Daoy (cell line): Measurements from ENCODE around the gene WDHD1. TPM values are rescaled to one million over a fixed set of nuclear protein-coding genes. Genes with fewer than 3 reads are reported as not detected.
"Not testable (repeated sequence)": the region's sequence is repeated elsewhere in the genome, so short reads cannot be mapped to it uniquely, and the experiment has no call there.

Source experiments
- DNase-seq: peaks from one replicate; pipeline ENCODE4 v3.0.0-alpha.2; 2015; ENCODE audit warnings: low read depth
- total RNA-seq: library from RNA; depleted of rRNA; stranded (reverse); fragments of >200 nt; shearing (Covaris generic); gene quantifications from 2 replicates; pipeline ENCODE4 v1.2.3, GENCODE V29; 2014

WDHD1 gene
- total RNA-seq, 1 experiment from 2014 or later: 31.0 TPM

- DNase-seq: no peak
These were observed 22.1 kb upstream of the WDHD1 start for GRCh38 chr14:55048900-55049436.

GRCh38 chr14:55047301-55048053 is 20.6 kb upstream of the WDHD1 start:
- no peak for DNase-seq

GRCh38 chr14:55045087-55045486 is 18.2 kb upstream of the WDHD1 start:
- no peak for DNase-seq

DNA sequence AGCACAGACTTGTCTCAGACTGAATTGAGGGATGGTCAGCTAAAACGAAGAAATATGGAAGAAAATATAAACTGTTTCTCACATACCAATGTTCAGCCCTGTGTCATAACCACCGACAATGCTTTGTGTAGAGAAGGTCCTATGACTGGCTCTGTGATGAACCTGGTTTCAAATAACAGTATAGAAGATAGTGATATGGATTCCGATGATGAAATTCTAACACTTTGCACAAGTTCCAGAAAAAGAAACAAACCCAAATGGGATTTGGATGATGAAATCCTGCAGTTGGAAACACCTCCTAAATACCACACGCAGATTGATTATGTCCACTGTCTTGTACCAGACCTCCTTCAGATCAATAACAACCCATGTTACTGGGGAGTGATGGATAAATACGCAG is 16.6 kb upstream of the WDHD1 start:
- DNase-seq: no peak

GRCh38 chr14:55038708-55039107 is 11.8 kb upstream of the WDHD1 start:
- DNase-seq: no peak

- DNase-seq: not testable (repeated sequence)
These were observed 11.1 kb upstream of the WDHD1 start for GRCh38 chr14:55037995-55038394.

- DNase-seq: no peak
These were observed 4.3 kb upstream of the WDHD1 start for GRCh38 chr14:55031190-55031589.

DNA sequence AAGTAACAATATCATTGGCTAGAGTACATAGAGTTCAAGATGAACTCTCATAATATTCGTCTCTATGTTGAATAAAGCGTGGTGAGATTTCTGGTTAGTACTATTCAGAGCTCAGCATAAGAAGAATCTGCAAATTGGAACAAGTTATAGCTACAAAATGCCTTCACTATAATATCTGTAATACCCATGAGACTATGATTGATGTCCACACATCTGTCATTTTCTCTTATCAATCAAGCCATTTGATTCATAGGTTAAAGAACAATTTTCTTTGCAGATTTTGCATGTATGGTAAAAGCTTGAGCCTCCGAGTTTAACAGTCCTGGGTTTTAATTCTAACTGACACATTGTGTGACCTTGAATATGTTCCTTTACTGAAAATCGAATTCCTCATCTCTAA is 1.6 kb upstream of the WDHD1 start:
- no peak for DNase-seq

- DNase-seq: no peak
These were observed 1.2 kb upstream of the WDHD1 start for GRCh38 chr14:55028066-55028465.

GRCh38 chr14:55026441-55026792 is 482 bp downstream of the WDHD1 start:
- no peak for DNase-seq

DNA sequence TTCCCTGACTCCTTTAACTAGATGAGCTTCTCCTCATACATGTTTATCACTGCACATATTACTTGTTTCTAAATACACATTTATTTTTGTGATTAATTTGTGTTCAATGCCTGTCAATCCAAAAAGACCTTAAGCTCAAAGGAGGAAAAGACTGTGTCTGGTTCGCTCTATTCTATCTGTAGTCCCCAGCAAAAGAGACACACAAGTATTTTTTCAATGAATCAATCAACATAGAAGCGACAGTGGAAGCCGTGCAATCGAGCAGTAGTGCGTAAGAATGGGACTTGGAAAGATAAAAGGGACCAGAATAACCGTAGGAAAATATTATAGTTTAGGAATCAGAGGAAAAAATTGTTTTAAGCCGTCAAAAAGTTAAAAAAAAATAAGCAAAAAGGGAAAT is 951 bp downstream of the WDHD1 start:
- no peak for DNase-seq

DNA sequence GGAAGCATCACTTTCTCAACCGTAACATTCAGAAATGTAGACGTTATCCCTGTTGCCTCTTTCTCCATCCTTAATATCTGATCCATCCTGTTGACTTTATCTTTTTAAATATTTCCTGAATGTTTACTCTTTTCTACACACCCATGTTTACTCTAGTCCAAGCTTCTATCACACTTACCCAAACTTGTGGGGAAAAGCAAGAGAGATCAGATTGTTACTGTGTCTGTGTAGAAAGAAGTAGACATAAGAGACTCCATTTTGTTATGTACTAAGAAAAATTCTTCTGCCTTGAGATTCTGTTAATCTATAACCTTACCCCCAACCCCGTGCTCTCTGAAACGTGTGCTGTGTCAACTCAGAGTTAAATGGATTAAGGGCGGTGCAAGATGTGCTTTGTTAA is 2.5 kb downstream of the WDHD1 start:
- not testable (repeated sequence) for DNase-seq

DNA sequence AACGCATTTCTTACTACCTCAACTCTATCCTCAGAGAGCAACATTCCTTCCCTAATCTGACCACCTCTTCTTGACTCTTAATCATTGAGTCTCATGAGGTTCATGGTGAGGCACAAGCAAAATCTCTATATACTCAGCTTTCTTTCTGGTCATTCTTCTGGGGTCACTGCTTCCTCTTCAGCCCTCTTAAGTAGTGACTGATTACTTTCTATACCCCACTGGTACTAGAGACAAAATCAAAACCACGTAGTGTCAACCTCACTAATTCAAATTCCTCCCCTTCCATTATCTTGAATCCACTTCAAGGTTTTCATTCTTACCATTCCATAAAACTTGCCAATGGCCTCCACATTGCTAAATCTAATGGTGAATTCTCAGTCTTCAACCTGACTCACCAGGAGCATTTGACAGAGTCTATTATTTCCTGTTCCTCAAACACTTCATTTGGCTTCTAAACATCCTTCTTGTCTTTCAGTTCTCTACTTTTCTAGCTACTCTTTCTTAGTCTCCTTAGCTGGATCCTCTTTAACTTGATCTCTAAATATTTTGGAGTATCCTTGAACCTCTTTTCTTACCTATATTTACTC is 6.8 kb downstream of the WDHD1 start:
- no peak for DNase-seq

DNA sequence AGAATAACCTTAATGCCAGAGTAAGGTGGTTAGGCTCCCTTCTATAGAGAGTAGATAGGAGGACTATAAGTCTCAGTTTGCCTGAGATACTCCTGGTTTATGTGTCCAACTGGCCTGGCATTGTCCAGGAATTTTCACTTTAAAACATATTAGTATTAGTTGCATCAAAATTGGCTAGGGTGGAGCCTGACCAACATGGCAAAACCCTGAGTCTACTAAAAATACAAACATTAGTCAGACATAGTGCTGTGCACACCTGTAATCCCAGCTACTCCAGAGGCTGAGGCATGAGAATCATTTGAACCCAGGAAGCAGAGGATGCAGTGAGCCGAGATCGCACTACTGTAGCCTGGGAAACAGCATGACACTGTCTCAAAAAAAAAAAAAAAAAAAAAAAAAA is 11.9 kb downstream of the WDHD1 start:
- DNase-seq: no peak

- no peak for DNase-seq
These were observed 21.8 kb downstream of the WDHD1 start for GRCh38 chr14:55005071-55005470.

GRCh38 chr14:55000381-55000780 is 26.5 kb downstream of the WDHD1 start:
- DNase-seq: no peak

DNA sequence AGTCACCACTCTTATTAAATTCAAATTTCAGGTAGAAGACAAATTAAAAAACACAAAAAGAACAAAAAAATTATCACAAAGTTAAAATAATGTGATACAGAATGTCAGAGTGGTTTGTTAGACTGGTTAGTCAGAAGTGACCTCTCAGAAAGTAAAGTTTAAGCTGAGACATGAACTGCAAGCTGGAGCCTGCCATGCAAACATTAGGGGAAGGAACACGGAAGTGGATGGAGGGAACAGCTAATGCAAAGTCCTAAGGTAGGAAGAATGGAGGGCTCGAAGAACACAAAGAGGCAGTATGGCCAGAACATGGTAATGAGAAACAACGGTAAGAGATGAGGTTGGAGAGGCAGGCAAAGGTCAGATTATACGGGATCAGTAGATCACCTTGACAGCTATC is 41.7 kb downstream of the WDHD1 start:
- DNase-seq: no peak

- no peak for DNase-seq
These were observed 45.2 kb downstream of the WDHD1 start for GRCh38 chr14:54981698-54982097.

- DNase-seq: no peak
These were observed 47.9 kb downstream of the WDHD1 start for GRCh38 chr14:54979039-54979438.

DNA sequence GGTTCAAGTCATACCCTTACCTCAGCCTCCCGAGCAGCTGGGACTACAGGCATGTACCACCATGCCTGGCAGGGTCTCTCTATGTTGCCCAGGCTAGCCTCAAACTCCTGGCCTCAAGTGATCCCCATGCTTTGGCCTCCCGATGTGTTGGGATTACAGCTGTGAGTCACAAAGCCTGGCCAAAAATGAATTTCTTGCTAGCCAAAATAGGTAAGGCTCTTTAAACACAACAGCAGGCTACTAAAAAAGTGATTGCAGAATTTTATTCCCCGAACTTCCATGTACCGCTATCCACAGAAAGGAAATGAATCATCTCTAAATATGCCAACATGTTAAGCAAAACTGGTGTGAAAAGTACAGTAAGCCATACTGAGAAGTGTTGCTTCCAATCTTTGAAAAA is 50.6 kb downstream of the WDHD1 start:
- peak; percentile 62 for DNase-seq

GRCh38 chr14:54975856-54976255 is 51.0 kb downstream of the WDHD1 start:
- peak; percentile 11 for DNase-seq

DNA sequence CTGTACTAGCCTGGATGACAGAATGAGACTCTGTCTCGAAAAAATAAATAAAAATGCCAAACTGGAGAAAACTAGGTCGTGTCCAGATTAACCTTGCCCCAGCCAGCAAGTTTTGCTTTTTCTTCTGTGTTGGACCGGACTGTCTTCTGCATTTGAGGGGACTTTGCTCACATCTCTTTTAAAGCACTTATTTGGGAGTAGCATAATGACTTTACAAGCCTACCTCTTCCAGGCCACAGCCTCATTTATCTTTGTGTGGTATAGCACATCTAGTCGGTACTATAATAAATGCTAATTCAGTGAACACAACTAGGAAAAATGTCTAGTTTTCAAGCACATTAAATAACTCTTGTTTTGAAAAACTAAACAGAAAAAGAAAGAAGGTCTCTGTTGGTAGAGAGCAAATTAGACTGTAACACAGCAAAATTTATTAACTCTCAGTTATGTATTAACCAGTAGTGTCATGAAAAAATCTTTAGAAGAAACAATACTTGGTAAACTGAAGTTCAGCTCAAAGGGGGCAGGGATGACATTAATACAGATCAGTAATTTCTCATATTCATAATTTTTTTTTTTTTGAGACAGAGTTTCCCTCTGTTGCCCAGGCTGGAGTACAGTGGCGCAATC is 52.0 kb downstream of the WDHD1 start:
- no peak for DNase-seq

DNA sequence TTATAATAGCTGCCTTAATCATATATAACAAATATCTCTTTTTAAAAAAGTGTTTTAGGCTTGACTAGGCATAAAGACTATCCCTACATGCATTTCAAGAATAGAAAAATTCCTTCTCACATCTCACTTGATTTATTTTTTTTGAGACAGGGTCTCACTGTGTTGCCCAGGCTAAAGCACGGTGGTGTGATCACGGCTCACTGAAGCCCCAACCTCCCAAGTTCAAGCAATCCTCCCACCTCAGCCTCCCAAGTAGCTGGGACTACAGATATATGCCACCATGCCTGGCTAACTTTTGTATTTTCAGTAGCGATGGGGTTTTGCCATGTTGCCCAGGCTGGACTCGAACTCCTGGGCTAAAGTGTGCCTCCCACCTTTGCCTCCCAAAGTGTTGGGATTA is 59.4 kb downstream of the WDHD1 start:
- no peak for DNase-seq
